Activated naive CD8-positive, alpha-beta T cell treated with anti-CD3 and anti-CD28 coated beads, Interleukin-2, amount 50 U/mL, for 24 hours (primary cell): ENCODE data around the gene CCDC43.
"Not testable (repeated sequence)": the region's sequence is repeated elsewhere in the genome, so short reads cannot be mapped to it uniquely, and the experiment has no call there.

Source experiments
- ATAC-seq: fragments of 150-1000 bp; cut with Tn5 transposase; one replicate; pipeline ENCODE4 v1.10.0; 2021
- DNase-seq: peaks from one replicate; pipeline ENCODE4 v3.0.0; 2021
- H3K27ac Mint-ChIP-seq: one replicate; pipeline ENCODE4 v1.8.0; 2021; ENCODE audit warnings: mild to moderate bottlenecking, mixed read lengths
- H3K27me3 Mint-ChIP-seq: one replicate; pipeline ENCODE4 v1.8.0; 2021; ENCODE audit warnings: mixed read lengths
- H3K36me3 Mint-ChIP-seq: one replicate; pipeline ENCODE4 v1.8.0; 2021; ENCODE audit warnings: low read depth, mixed read lengths
- H3K4me1 Mint-ChIP-seq: one replicate; pipeline ENCODE4 v1.8.0; 2021; ENCODE audit warnings: mixed read lengths
- H3K4me3 Mint-ChIP-seq: one replicate; pipeline ENCODE4 v1.8.0; 2021; ENCODE audit warnings: mild to moderate bottlenecking, moderate library complexity, mixed read lengths
- H3K9me3 Mint-ChIP-seq: one replicate; pipeline ENCODE4 v1.8.0; 2021; ENCODE audit warnings: mixed read lengths

CCDC43 gene, protein sequence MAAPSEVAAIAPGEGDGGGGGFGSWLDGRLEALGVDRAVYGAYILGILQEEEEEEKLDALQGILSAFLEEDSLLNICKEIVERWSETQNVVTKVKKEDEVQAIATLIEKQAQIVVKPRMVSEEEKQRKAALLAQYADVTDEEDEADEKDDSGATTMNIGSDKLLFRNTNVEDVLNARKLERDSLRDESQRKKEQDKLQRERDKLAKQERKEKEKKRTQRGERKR

DNA sequence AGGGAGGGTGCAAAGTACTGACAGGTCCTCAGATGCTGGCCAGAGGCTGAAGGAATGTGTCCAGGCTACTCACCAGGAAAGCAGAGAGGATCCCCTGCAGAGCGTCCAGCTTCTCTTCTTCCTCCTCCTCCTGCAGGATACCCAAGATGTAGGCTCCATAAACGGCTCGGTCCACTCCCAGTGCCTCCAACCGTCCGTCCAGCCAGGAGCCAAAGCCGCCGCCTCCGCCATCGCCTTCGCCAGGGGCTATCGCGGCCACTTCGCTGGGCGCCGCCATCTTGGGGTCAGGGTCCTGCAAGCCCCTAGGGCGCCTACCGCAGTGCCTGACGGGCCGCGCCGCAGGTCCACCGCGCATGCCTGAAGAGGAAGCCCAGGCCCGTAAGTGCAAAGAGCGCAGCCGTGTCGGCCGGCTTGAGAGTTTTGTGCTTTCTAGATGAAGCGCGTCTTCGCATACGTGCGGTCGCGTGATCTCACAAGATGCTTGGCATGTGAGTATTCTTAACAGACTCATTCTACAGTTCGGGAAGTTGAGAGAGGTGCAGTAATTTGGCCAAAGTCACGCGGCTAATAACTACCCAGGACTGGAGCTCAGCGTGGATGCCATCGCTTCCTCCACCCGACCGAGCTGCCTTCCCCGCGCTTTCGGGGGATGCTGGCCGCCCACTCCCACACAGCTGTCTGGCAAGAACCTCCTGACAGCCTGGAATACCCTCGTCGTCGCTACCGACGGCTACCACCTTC is at the start of gene CCDC43:
Gene CCDC43 (minus strand): TSS at position 300 of the 741 bp plus-strand sequence. CDS start 23 bp downstream, at position 277.
- Mint-ChIP-seq H3K4me1 (peaks cover 25% of the 10 kb centered on the region), H3K4me3 (peak within 1 kb of the TSS; percentile 88), H3K36me3 (peaks cover 11% of the 10 kb centered on the region), H3K27me3 (no peaks in the 10 kb centered on the region), H3K27ac (peak within 1 kb of the TSS; percentile 89), H3K9me3 (no peaks in the 10 kb centered on the region)
- peak; percentile 94 for DNase-seq
- ATAC-seq: peak; percentile 96

DNA sequence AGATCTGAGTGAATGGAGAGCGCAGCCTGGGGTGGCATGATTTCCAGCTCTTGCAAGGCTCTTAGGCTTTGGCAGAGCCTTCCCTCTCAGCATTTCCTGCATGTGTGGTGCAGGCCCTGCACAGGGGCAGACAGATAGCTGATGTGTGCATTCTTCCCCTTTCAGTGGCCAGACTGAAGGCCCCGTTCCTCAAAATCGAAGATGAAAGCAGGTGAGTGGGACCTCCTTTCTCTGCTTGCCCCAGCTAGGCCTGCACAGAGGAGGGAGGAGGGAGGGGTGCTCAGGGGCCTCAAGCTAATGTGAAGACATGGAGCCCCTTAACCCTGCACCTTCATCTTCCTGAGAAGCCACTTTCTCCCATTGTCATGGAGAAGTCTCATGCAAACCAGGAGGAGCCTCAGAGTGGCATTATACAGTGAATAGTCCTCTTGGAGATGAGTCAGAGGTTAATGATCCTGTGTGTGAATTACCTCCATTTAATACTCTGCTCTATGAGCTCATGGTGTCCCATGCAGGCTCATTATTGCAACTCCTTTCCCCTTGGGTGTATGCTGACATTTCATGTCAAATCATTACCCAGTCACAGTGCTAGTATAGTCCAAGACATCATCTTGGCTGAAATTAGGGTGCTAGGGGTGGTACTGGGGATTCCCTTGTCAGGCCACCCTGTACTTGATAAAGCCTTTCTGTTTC is 48.8 kb upstream of the CCDC43 start:
- no peaks in the 10 kb centered on the region for H3K4me1 Mint-ChIP-seq
- peaks cover 9% of the 10 kb centered on the region for H3K36me3 Mint-ChIP-seq
- DNase-seq (no peak), ATAC-seq (peak; percentile 68)
- no peak overlapping the region for H3K4me3 Mint-ChIP-seq
- H3K27me3 Mint-ChIP-seq: no peaks in the 10 kb centered on the region
- H3K27ac Mint-ChIP-seq: no peak overlapping the region
- H3K9me3 Mint-ChIP-seq: no peaks in the 10 kb centered on the region

DNA sequence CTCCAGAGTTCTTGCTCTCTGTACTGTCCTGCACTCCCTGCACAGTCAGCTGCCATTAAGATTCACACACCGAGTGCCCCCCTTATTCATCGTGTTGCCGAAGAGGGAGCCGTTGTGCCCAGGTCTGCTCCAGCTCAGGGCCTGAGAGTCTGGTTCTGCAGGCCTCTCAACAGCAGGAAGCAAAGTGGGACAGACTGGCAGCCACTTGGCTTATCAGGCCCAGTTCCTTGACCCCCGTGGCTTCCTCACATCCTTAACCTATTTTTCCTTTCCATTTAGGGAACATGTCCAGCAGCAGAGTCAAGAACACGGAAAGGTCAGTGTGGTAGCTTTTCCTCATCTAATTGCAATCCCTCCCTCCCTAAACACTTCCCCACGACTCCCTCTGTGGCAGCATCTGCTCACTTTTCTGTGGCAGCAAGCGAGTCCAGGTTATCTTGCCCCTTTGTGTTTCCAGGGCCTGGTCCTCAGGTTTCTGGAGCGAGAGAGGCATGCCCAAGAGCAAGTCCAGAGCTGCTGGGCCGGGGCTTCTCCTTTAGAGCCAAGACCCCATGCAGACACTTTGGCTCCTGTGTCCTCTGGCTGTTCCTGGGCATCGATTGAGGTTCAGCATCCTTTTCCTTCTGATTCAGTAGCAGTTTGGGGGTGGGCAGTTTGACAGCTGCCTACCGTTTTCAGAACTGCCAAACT is 47.1 kb upstream of the CCDC43 start:
- no peak overlapping the region for H3K27ac Mint-ChIP-seq
- no peaks in the 10 kb centered on the region for H3K9me3 Mint-ChIP-seq
- H3K4me3 Mint-ChIP-seq: no peak overlapping the region
- H3K36me3 Mint-ChIP-seq: peaks cover 14% of the 10 kb centered on the region
- ATAC-seq (no peak), DNase-seq (no peak)
- no peaks in the 10 kb centered on the region for H3K27me3 Mint-ChIP-seq
- no peaks in the 10 kb centered on the region for H3K4me1 Mint-ChIP-seq

GRCh38 chr17:44734272-44734671 is 44.7 kb upstream of the CCDC43 start:
- peaks cover 21% of the 10 kb centered on the region for H3K36me3 Mint-ChIP-seq
- no peaks in the 10 kb centered on the region for H3K4me1 Mint-ChIP-seq
- DNase-seq (no peak), ATAC-seq (no peak)
- no peak overlapping the region for H3K4me3 Mint-ChIP-seq
- no peak overlapping the region for H3K27ac Mint-ChIP-seq
- H3K27me3 Mint-ChIP-seq: no peaks in the 10 kb centered on the region
- no peaks in the 10 kb centered on the region for H3K9me3 Mint-ChIP-seq

DNA sequence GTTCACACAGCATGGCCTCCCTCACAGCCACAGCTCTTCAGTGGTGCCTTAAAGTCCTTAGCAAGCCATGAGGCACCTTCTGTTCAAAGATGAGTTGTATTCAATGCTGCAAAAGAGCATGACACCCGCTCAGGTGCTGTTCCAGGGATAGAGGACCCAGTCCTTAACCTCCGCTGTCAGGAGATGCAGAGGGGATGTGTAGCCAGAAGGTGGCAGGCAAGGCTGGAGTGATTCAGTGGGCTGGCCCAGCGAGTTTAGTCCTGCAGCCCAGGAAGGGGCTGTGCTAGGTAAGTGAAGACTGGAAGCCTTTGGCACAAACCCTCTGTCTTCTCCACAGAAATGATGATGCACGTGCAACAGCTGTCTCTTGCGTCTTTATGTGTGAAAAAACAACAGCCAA is 44.2 kb upstream of the CCDC43 start:
- Mint-ChIP-seq H3K36me3 (peaks cover 19% of the 10 kb centered on the region), H3K9me3 (no peaks in the 10 kb centered on the region), H3K27ac (no peak overlapping the region), H3K4me1 (no peaks in the 10 kb centered on the region), H3K4me3 (no peak overlapping the region), H3K27me3 (no peaks in the 10 kb centered on the region)
- no peak for ATAC-seq
- DNase-seq: no peak

GRCh38 chr17:44726121-44726520 is 36.5 kb upstream of the CCDC43 start:
- H3K27me3 Mint-ChIP-seq, H3K4me1 Mint-ChIP-seq, H3K9me3 Mint-ChIP-seq, H3K4me3 Mint-ChIP-seq, DNase-seq, ATAC-seq, H3K27ac Mint-ChIP-seq: not testable (repeated sequence)
- peaks cover 26% of the 10 kb centered on the region for H3K36me3 Mint-ChIP-seq

DNA sequence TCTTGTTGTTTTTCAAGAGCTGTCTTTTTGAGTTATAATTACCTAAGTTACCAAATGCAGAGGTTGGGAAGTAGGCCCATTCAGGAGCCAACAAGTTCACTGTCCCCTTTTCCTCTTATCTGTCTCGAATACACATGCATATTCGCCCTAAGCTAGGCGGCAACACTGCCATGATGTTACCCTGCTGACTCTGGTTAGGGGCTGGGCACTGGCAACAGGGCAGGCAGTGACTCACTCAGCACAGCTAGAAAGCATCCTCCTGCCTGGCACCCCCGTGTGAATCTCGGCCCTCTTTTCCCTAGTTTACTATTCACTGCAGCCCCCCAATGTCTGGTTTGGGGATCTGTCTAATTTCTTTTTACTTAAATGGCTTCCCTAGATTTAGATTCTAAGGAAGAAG is 32.7 kb upstream of the CCDC43 start:
- Mint-ChIP-seq H3K27me3 (no peaks in the 10 kb centered on the region), H3K9me3 (no peaks in the 10 kb centered on the region), H3K4me1 (no peaks in the 10 kb centered on the region), H3K36me3 (peaks cover 25% of the 10 kb centered on the region), H3K4me3 (no peak overlapping the region), H3K27ac (no peak overlapping the region)
- ATAC-seq: no peak
- no peak for DNase-seq

DNA sequence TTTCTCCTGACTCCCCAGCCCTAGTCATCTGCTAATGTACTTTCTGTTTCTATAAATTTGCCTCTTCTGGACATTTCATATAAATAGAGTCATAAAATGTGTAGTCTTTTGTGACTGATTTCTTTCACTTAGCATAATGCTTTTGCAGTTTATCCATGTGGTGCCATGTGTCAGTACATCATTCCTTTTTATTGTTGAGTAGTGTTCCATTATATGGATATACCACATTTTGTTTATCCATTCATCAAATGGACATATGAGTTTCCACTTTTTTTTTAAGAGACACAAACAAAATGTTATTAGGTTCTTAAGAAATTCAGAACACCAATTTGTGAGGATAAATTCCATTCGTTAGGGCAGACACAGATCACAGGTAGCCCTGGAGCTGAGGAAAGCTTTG is 29.9 kb upstream of the CCDC43 start:
- H3K4me1 Mint-ChIP-seq: no peaks in the 10 kb centered on the region
- H3K27me3 Mint-ChIP-seq: no peaks in the 10 kb centered on the region
- H3K9me3 Mint-ChIP-seq: no peaks in the 10 kb centered on the region
- no peak overlapping the region for H3K4me3 Mint-ChIP-seq
- DNase-seq (no peak), ATAC-seq (no peak)
- no peak overlapping the region for H3K27ac Mint-ChIP-seq
- H3K36me3 Mint-ChIP-seq: peaks cover 22% of the 10 kb centered on the region

- no peak within 1 kb of the TSS for H3K4me3 Mint-ChIP-seq
- ATAC-seq (peak; percentile 76), DNase-seq (peak; percentile 81)
- H3K27ac Mint-ChIP-seq: no peak within 1 kb of the TSS
- peaks cover 3% of the 10 kb centered on the region for H3K4me1 Mint-ChIP-seq
- no peaks in the 10 kb centered on the region for H3K9me3 Mint-ChIP-seq
- H3K27me3 Mint-ChIP-seq: no peaks in the 10 kb centered on the region
- H3K36me3 Mint-ChIP-seq: peaks cover 2% of the 10 kb centered on the region
These were observed 19.1 kb upstream of the CCDC43 start, which contains the start of gene DBF4B for GRCh38 chr17:44708401-44709263. Gene DBF4B, plus strand, starts transcription at chr17:44708665. Its CDS starts 156 bp downstream, at chr17:44708821.

- peaks cover 3% of the 10 kb centered on the region for H3K4me1 Mint-ChIP-seq
- H3K4me3 Mint-ChIP-seq: no peak overlapping the region
- DNase-seq (no peak), ATAC-seq (no peak)
- H3K9me3 Mint-ChIP-seq: no peaks in the 10 kb centered on the region
- H3K27me3 Mint-ChIP-seq: no peaks in the 10 kb centered on the region
- H3K36me3 Mint-ChIP-seq: peaks cover 2% of the 10 kb centered on the region
- no peak overlapping the region for H3K27ac Mint-ChIP-seq
These were observed 18.3 kb upstream of the CCDC43 start for GRCh38 chr17:44707755-44708400.

DNA sequence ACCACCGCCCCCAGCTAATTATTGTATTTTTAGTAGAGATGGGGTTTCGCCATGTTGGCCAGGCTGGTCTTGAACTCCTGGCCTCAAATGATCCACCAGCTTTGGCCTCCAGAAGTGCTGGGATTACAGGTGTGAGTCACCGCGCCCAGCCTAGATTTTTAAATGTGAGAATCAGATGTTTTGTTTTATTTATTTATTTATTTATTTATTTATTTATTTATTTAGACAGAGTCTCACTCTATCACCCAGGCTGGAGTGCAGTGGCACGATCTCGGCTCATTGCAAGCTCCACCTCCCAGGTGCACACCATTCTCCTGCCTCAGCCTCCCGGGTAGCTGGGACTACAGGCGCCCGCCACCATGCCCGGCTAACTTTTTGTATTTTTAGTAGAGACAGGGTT is 10.7 kb upstream of the CCDC43 start:
- DNase-seq, H3K4me3 Mint-ChIP-seq, H3K36me3 Mint-ChIP-seq, H3K9me3 Mint-ChIP-seq, H3K27ac Mint-ChIP-seq, H3K4me1 Mint-ChIP-seq, ATAC-seq, H3K27me3 Mint-ChIP-seq: not testable (repeated sequence)

GRCh38 chr17:44693609-44694008 is 4.0 kb upstream of the CCDC43 start:
- no peaks in the 10 kb centered on the region for H3K27me3 Mint-ChIP-seq
- H3K36me3 Mint-ChIP-seq: peaks cover 3% of the 10 kb centered on the region
- no peak overlapping the region for H3K27ac Mint-ChIP-seq
- H3K9me3 Mint-ChIP-seq: no peaks in the 10 kb centered on the region
- ATAC-seq: no peak
- H3K4me1 Mint-ChIP-seq: peaks cover 17% of the 10 kb centered on the region
- no peak for DNase-seq
- no peak overlapping the region for H3K4me3 Mint-ChIP-seq

- Mint-ChIP-seq H3K4me1 (peaks cover 22% of the 10 kb centered on the region), H3K4me3 (peak overlapping the region; percentile 88)
- not testable (repeated sequence) for H3K9me3 Mint-ChIP-seq, H3K36me3 Mint-ChIP-seq, DNase-seq, ATAC-seq, H3K27ac Mint-ChIP-seq, H3K27me3 Mint-ChIP-seq
These were observed 1.2 kb upstream of the CCDC43 start for GRCh38 chr17:44690746-44691306.
